HG02970 (cell line): Measurements from ENCODE around the gene SOCS3.

Source experiments
- ATAC-seq: cut with Tn5 transposase; IDR thresholded peaks from one replicate; pipeline ENCODE4 v1.9.1; 2021; ENCODE audit warnings: mild to moderate bottlenecking, moderate library complexity, moderate number of reproducible peaks; ENCODE audit not compliant: unreplicated experiment, low FRiP score

Gene SOCS3

GRCh38 chr17:78359997-78360370, at the start of gene SOCS3:
TSS of gene SOCS3 (minus strand) at chr17:78360077. CDS start at chr17:78359095, 982 bp downstream.
- peak; percentile 50 for ATAC-seq

- ATAC-seq = no peak
Measured at GRCh38 chr17:78409191-78409928, 49.5 kb upstream of the SOCS3 start.

- no peak for ATAC-seq
Measured at GRCh38 chr17:78408476-78409050, 48.7 kb upstream of the SOCS3 start.

- ATAC-seq = no peak
Measured at GRCh38 chr17:78407387-78408000, 47.6 kb upstream of the SOCS3 start.

- ATAC-seq = no peak
Measured at GRCh38 chr17:78406920-78407319, 47.0 kb upstream of the SOCS3 start.

- no peak for ATAC-seq
Measured at GRCh38 chr17:78406396-78406795, 46.5 kb upstream of the SOCS3 start.

- ATAC-seq = no peak
Measured at GRCh38 chr17:78403822-78404221, 43.9 kb upstream of the SOCS3 start.

GRCh38 chr17:78401891-78402290, 42.0 kb upstream of the SOCS3 start:
- no peak for ATAC-seq

- no peak for ATAC-seq
Measured at GRCh38 chr17:78401246-78401645, 41.4 kb upstream of the SOCS3 start.

GRCh38 chr17:78400581-78401240, 40.8 kb upstream of the SOCS3 start:
- ATAC-seq = no peak

- no peak for ATAC-seq
Measured at GRCh38 chr17:78399693-78400144, 39.8 kb upstream of the SOCS3 start.

- no peak for ATAC-seq
Measured at GRCh38 chr17:78399028-78399692, 39.3 kb upstream of the SOCS3 start.

- no peak for ATAC-seq
Measured at GRCh38 chr17:78398390-78398789, 38.5 kb upstream of the SOCS3 start.

- no peak for ATAC-seq
Measured at GRCh38 chr17:78397681-78398101, 37.8 kb upstream of the SOCS3 start.

GRCh38 chr17:78396441-78397337, 36.8 kb upstream of the SOCS3 start:
- no peak for ATAC-seq

GRCh38 chr17:78395155-78395554, 35.3 kb upstream of the SOCS3 start:
- no peak for ATAC-seq

GRCh38 chr17:78394209-78394608, 34.3 kb upstream of the SOCS3 start:
- ATAC-seq = no peak

GRCh38 chr17:78393575-78393974, 33.7 kb upstream of the SOCS3 start:
- ATAC-seq = no peak

- no peak for ATAC-seq
Measured at GRCh38 chr17:78392295-78392694, 32.4 kb upstream of the SOCS3 start.

- ATAC-seq = no peak
Measured at GRCh38 chr17:78391843-78392242, 32.0 kb upstream of the SOCS3 start.
